ENCODE results near the gene TMEFF1.
"Not testable (repeated sequence)": the region's sequence is repeated elsewhere in the genome, so short reads cannot be mapped to it uniquely, and the experiment has no call there.

TMEFF1 gene

DNA sequence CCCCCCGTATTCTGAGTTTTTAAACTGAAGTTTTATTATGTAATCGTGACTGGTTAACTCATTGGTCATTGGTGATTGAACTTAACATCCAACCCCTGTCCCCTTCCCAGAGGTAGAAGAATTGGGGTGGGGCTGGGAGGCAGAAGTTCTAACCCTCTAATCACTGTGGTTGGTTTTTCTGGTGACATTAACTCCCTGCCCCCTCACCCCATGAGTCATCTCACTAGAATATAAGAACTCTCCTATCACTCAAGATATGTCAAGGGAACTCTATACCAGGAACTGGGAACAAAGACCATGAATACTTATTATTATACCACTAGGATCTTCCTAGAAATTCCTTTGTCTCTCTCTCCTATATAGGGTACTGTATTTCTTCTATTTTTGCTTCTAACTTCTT lies 52.6 kb downstream of the TMEFF1 start:
- ChIA-PET POLR2A (no interaction called here), CTCF (interaction anchor here (0.9 to 1.5 kb wide), 2 partner anchors 8 to 12 kb away, joined by 3 read pairs; no protein-coding TSS in a partner anchor)
- no peak for DNase-seq (ENCODE audit: extremely low spot score)
- TF ChIP-seq, protein P1, sequence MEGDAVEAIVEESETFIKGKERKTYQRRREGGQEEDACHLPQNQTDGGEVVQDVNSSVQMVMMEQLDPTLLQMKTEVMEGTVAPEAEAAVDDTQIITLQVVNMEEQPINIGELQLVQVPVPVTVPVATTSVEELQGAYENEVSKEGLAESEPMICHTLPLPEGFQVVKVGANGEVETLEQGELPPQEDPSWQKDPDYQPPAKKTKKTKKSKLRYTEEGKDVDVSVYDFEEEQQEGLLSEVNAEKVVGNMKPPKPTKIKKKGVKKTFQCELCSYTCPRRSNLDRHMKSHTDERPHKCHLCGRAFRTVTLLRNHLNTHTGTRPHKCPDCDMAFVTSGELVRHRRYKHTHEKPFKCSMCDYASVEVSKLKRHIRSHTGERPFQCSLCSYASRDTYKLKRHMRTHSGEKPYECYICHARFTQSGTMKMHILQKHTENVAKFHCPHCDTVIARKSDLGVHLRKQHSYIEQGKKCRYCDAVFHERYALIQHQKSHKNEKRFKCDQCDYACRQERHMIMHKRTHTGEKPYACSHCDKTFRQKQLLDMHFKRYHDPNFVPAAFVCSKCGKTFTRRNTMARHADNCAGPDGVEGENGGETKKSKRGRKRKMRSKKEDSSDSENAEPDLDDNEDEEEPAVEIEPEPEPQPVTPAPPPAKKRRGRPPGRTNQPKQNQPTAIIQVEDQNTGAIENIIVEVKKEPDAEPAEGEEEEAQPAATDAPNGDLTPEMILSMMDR (IDR thresholded peaks at IDR 0.05; ENCODE audit: control extremely low read depth, extremely low read depth, low read depth, missing control alignments) = no peak

DNA sequence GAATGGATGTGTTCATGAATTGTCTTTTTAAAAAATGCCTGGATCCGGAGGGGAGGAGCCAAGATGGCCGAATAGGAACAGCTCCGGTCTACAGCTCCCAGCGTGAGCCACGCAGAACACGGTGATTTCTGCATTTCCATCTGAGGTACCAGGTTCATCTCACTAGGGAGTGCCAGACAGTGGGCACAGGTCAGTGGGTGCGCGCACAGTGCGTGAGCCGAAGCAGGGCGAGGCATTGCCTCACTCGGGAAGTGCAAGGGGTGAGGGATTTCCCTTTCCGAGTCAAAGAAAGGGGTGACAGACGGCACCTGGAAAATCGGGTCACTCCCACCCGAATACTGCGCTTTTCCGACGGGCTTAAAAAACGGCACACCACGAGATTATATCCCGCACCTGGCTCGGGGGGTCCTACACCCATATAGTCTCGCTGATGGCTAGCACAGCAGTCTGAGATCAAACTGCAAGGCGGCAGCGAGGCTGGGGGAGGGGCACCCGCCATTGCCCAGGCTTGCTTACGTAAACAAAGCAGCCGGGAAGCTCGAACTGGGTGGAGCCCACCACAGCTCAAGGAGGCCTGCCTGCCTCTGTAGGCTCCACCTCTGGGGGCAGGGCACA lies 54.3 kb downstream of the TMEFF1 start:
- CTCF ChIA-PET; POLR2A ChIA-PET; DNase-seq (ENCODE audit: extremely low spot score): not testable (repeated sequence)

DNA sequence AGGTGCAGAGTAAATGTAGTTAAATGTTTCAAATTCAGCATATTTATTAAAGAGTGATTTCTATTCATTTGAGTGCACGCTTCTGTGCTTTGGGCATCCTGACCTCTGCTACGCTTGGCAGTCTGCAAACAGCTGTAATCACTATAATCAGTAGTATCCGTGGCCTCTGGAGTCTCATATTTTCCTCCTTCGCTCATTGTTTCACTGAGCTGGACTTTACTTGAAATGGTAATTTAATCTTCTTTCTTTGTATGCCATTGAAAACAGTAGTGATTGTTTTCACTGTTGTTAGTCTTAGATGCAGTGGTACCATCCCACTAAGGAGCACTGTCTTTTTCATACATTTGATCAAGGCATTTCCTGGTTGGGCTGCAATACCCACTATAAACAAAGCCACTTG lies 61.5 kb downstream of the TMEFF1 start:
- CTCF ChIA-PET = no interaction called here
- TF ChIP-seq, protein P1 (IDR thresholded peaks at IDR 0.05; ENCODE audit: control extremely low read depth, extremely low read depth, low read depth, missing control alignments) = no peak
- no peak for DNase-seq (ENCODE audit: extremely low spot score)
- POLR2A ChIA-PET = no interaction called here

DNA sequence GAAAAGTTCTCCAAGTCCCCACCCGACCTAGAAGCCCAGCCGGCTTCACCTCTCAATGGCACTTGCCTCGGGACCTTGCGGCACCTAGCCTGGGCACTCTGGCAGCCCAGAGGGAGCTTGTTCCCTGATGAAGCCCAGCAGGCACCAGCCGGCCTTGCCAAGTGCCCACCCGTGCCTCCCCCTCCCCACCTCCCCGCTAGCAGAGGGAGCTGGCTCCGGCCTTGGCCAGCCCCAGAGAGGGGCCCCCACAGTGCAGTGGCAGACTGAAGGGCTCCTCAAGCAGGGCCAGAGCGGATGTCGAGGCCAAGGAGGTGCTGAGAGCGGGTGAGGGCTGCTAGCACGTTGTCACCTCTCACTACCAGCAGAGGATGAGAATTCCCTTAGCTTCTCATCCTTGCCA lies 67.4 kb downstream of the TMEFF1 start:
- TF ChIP-seq, protein P1 (IDR thresholded peaks at IDR 0.05; ENCODE audit: control extremely low read depth, extremely low read depth, low read depth, missing control alignments) = no peak
- no peak for DNase-seq (ENCODE audit: extremely low spot score)
- POLR2A ChIA-PET = no interaction called here
- CTCF ChIA-PET = interaction anchor here (0.8 to 2.1 kb wide), 6 partner anchors 8 to 119 kb away, joined by 3 to 10 read pairs (median 3); no protein-coding TSS in a partner anchor

DNA sequence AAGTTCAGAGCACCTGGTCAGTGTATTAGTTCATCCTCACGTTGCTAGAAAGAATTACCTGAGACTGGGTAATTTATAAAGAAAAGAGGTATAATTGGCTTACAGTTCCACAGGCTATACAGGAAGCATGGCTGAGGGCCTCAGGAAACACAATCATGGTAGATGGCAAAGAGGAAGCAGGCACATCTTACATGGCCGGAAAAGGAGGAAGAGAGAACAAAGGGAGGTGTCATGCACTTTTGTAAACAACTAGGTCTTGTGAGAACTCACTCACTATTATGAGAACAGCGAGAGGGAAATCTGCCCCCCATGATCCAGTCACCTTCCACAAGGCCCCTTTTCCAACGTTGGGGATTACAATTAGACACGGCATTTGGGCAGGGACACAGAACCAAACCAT lies 76.1 kb downstream of the TMEFF1 start:
- DNase-seq (ENCODE audit: extremely low spot score) = no peak
- POLR2A ChIA-PET = no interaction called here
- TF ChIP-seq, protein P1 (IDR thresholded peaks at IDR 0.05; ENCODE audit: control extremely low read depth, extremely low read depth, low read depth, missing control alignments) = no peak
- CTCF ChIA-PET = interaction anchor here (1.8 kb wide), 2 partner anchors 10 to 13 kb away, joined by 6 to 10 read pairs; no protein-coding TSS in a partner anchor

DNA sequence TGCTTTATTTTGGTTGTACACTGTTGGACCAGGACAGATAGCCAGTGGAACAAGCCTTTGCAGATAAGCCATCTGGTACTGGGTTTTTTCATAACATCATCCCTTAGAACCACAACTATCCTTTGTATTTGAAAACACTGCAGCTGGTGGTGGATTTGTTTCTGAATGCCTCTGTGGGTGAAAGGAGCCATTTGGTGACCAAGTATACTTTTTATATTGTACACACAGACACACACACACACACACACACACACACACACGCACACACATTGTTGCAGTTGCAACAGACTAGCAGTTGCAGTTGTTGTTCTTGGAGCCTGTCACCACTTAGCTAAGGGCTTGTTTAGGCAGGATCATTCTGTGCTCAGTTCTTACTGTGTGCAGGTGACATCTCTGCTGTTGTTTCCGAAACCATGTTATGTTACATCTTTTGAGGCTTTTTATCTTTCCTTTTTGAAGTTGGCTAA lies 82.0 kb downstream of the TMEFF1 start:
- DNase-seq (ENCODE audit: extremely low spot score) = no peak
- CTCF ChIA-PET = interaction anchor here (1.7 to 2.9 kb wide), 2 partner anchors 20 to 46 kb away, joined by 6 to 9 read pairs; no protein-coding TSS in a partner anchor
- POLR2A ChIA-PET = no interaction called here
- TF ChIP-seq, protein P1 (IDR thresholded peaks at IDR 0.05; ENCODE audit: control extremely low read depth, extremely low read depth, low read depth, missing control alignments) = no peak

DNA sequence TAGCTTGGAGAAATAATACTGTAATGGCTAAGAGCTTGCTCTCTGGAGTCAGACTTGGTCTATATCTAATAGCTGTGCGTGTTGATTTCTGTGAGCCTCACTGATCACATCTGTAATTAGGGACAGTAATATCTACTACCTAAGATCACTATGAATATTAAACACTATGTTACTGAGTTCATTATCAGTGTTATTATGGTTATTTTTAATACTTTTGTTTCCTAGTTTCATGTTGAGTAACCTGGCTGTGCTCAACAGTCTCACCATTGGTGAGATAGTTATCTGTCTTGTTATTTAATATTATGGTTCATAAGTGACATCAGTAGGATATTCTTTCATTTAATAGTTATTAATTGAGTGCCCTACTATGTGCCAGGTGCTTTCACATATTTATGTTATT lies 82.5 kb downstream of the TMEFF1 start:
- ChIA-PET CTCF (interaction anchor here (1.1 to 2.9 kb wide), 3 partner anchors 13 to 46 kb away, joined by 4 to 9 read pairs (median 6); no protein-coding TSS in a partner anchor), POLR2A (no interaction called here)
- no peak for DNase-seq (ENCODE audit: extremely low spot score)

More for the DNA sequence above, 82.5 kb downstream of the TMEFF1 start:
- TF ChIP-seq, protein P1 (IDR thresholded peaks at IDR 0.05; ENCODE audit: control extremely low read depth, extremely low read depth, low read depth, missing control alignments) = no peak
